B cell (primary cell): ENCODE measurements around the gene BSG. TPM values are rescaled to one million over a fixed set of nuclear protein-coding genes. Genes with fewer than 3 reads are reported as not detected.

Experiments
- ATAC-seq: fragments of 200-7000 bp; cut with Tn5 transposase; one replicate; pipeline ENCODE4 v1.10.0; 2021; ENCODE audit warnings: low read depth, mild to moderate bottlenecking, moderate number of reproducible peaks, moderate library complexity
- CTCF ChIA-PET: fragments of 350-600 bp; sonication (Branson Sonifier 250); formaldehyde crosslinking; loops from one replicate; lab custom pipeline; 2021; ENCODE audit warnings: antibody characterized with exemption, inconsistent platforms; lab: Charles Lee
- POLR2A ChIA-PET: fragments of 350-600 bp; sonication (Branson Sonifier 250); formaldehyde crosslinking; loops from one replicate; lab custom pipeline; 2021; ENCODE audit warnings: antibody characterized with exemption; lab: Charles Lee
- DNase-seq: peaks from one replicate; pipeline ENCODE4 v3.0.0; 2013
- H2AFZ ChIP-seq: 2 replicates; pipeline ENCODE4 v1.6.1; 2012; ENCODE audit warnings: mild to moderate bottlenecking, low read depth, low read length; ENCODE audit not compliant: insufficient read depth, poor library complexity, severe bottlenecking
- H3K27ac ChIP-seq, 2 donors: 1 replicate in 1 of 2; 2 replicates in 1 of 2; pipeline ENCODE4 v1.5.1; 2012 to 2013; ENCODE audit warnings: low read length in 2 of 2, mild to moderate bottlenecking in 2 of 2, moderate library complexity in 1 of 2
- H3K27me3 ChIP-seq, 4 experiments: fragments of 200-600 bp in 1 of 4; sonication (generic) in 1 of 4; replicated peaks in 1 of 4; 1 replicate in 2 of 4; 2 replicates in 2 of 4; pipeline versions ENCODE4 v1.6.1 to v1.7.0; 2013 to 2016; ENCODE audit warnings: low read length in 3 of 4, mild to moderate bottlenecking in 2 of 4, mixed read lengths in 1 of 4, moderate library complexity in 1 of 4; ENCODE audit not compliant: insufficient read depth in 4 of 4, control insufficient read depth in 3 of 4; ENCODE audit errors: control extremely low read depth in 1 of 4
- H3K36me3 ChIP-seq, 2 experiments: replicated peaks in 1 of 2; 1 replicate in 1 of 2; 2 replicates in 1 of 2; pipeline versions ENCODE4 v1.6.1 to v1.7.1; 2013; ENCODE audit warnings: low read length in 1 of 2; ENCODE audit not compliant: insufficient read depth in 2 of 2, control insufficient read depth in 1 of 2; ENCODE audit errors: control extremely low read depth in 1 of 2, extremely low read depth in 1 of 2
- H3K4me1 ChIP-seq, 2 donors: fragments of 200-600 bp in 1 of 2; sonication (generic) in 1 of 2; 1 replicate in 1 of 2; 2 replicates in 1 of 2; pipeline versions ENCODE4 v1.5.1 to v1.6.1; 2013 to 2017; ENCODE audit warnings: low read length in 2 of 2; ENCODE audit not compliant: control insufficient read depth in 2 of 2, insufficient read depth in 2 of 2
- H3K4me2 ChIP-seq: replicated peaks from 2 replicates; pipeline ENCODE3; 2012; ENCODE audit warnings: mild to moderate bottlenecking, low read depth, low read length; ENCODE audit not compliant: poor library complexity, severe bottlenecking
- H3K4me3 ChIP-seq, 5 experiments: fragments of 200-600 bp in 1 of 5; sonication (generic) in 1 of 5; 1 replicate in 3 of 5; 2 replicates in 2 of 5; pipeline versions ENCODE4 v1.5.1 to v1.7.0; 2011 to 2016; ENCODE audit warnings: low read length in 4 of 5, mild to moderate bottlenecking in 4 of 5, low read depth in 2 of 5, control low read depth in 1 of 5, moderate library complexity in 1 of 5; ENCODE audit not compliant: insufficient read depth in 1 of 5; ENCODE audit errors: control extremely low read depth in 1 of 5, extremely low read depth in 1 of 5
- H3K79me2 ChIP-seq: fragments of 200-600 bp; sonication (generic); one replicate; pipeline ENCODE4 v1.6.0; 2016; ENCODE audit warnings: low read length; ENCODE audit not compliant: control insufficient read depth, insufficient read depth
- H3K9ac ChIP-seq: fragments of 200-600 bp; sonication (generic); 2 replicates; pipeline ENCODE4 v1.6.1; 2017; ENCODE audit warnings: mild to moderate bottlenecking, low read length, moderate library complexity
- H3K9me3 ChIP-seq, 3 donors: one replicate each; pipeline versions ENCODE4 v1.6.1 to v1.7.1; 2013; ENCODE audit warnings: low read length in 2 of 3; ENCODE audit not compliant: control insufficient read depth in 2 of 3, insufficient read depth in 1 of 3; ENCODE audit errors: control extremely low read depth in 1 of 3
- H4K20me1 ChIP-seq: 2 replicates; pipeline ENCODE4 v1.6.0; 2012; ENCODE audit warnings: mild to moderate bottlenecking, low read length; ENCODE audit not compliant: insufficient read depth, control insufficient read depth, poor library complexity, severe bottlenecking
- H3K27ac Mint-ChIP-seq: one replicate; pipeline ENCODE4 v1.8.0; 2021; ENCODE audit warnings: mixed read lengths
- H3K27me3 Mint-ChIP-seq: one replicate; pipeline ENCODE4 v1.8.0; 2021; ENCODE audit warnings: mixed read lengths
- H3K4me1 Mint-ChIP-seq: one replicate; pipeline ENCODE4 v1.8.0; 2021; ENCODE audit warnings: mixed read lengths
- H3K4me3 Mint-ChIP-seq: one replicate; pipeline ENCODE4 v1.8.0; 2021; ENCODE audit warnings: mixed read lengths
- H3K9me3 Mint-ChIP-seq: one replicate; pipeline ENCODE4 v1.8.0; 2022; ENCODE audit warnings: mixed read lengths; ENCODE audit not compliant: insufficient read depth
- CTCF ChIP-seq: fragments of 200-600 bp; IDR thresholded peaks from one replicate; pipeline ENCODE4 v1.8.0; 2022; ENCODE audit warnings: antibody characterized with exemption, mild to moderate bottlenecking
- EZH2 ChIP-seq: IDR thresholded peaks from 2 replicates; pipeline ENCODE4 v1.6.1; 2012; ENCODE audit warnings: borderline replicate concordance, low read depth, mild to moderate bottlenecking, moderate library complexity, low read length; ENCODE audit not compliant: insufficient read depth, poor library complexity, severe bottlenecking
- WGBS: methylation state at CpG from one replicate; pipeline ENCODE4 v1.1.5; 2013; ENCODE audit warnings: missing lambda C conversion rate; ENCODE audit not compliant: insufficient coverage; 5-methylcytosine and 5-hydroxymethylcytosine counted together
- intact Hi-C: fragments of 100-400 bp; cut with micrococcal nuclease; formaldehyde crosslinking; loops from one replicate; pipeline ENCODE4 v1.10.0; 2022
- polyA plus RNA-seq: library from polyadenylated mRNA; depleted of rRNA; stranded (reverse); fragments of >200 nt; gene quantifications from 2 replicates; pipeline ENCODE4 v1.2.3, GENCODE V29; 2012
- total RNA-seq, 2 donors: library from RNA; stranded (reverse); fragments of 120-200 nt in 1 of 2; gene quantifications; 1 replicate in 1 of 2; 2 replicates in 1 of 2; pipeline versions ENCODE4 v1.2.3 to v1.2.4, GENCODE V29; 2013 to 2022

The BSG gene
- total and polyA plus RNA-seq, 2 donors (not counting 1 experiment from before 2014, with no cell fraction given), result 82.1 to 131 TPM

- no peak overlapping the region for H3K4me3 ChIP-seq
- no peak overlapping the region for H3K4me2 ChIP-seq
- peaks cover 0 to 25% of the 10 kb centered on the region in 2 experiments for H3K36me3 ChIP-seq
- peaks cover 0 to 9% (median 2%) of the 10 kb centered on the region in 4 experiments for H3K27me3 ChIP-seq
- POLR2A ChIA-PET, result interaction anchor here (0.6 to 0.7 kb wide), 4 partner anchors 17 to 429 kb away, joined by 3 to 8 read pairs (median 4); no protein-coding TSS in a partner anchor
- H3K79me2 ChIP-seq, result no peaks in the 10 kb centered on the region
- peak; percentile 60 for ATAC-seq
- H2AFZ ChIP-seq, result no peak overlapping the region
- intact Hi-C loops, result no loop called here
- no peaks in the 10 kb centered on the region for H3K9me3 ChIP-seq
- peaks cover 4% of the 10 kb centered on the region for H4K20me1 ChIP-seq
- no peak for TF ChIP-seq CTCF
- no peak for TF ChIP-seq EZH2
- no peak for DNase-seq
- CTCF ChIA-PET, result interaction anchor here (0.7 kb wide), 1 partner anchor 115 kb away, joined by 3 read pairs; no protein-coding TSS in a partner anchor
- H3K4me3 Mint-ChIP-seq, result no peak overlapping the region
- no peaks in the 10 kb centered on the region for H3K9me3 Mint-ChIP-seq
- peaks cover 7% of the 10 kb centered on the region for H3K27me3 Mint-ChIP-seq
- peaks cover 0 to 4% of the 10 kb centered on the region in 2 donors for H3K4me1 ChIP-seq
- H3K9ac ChIP-seq, result no peak overlapping the region
- 91% methylated on average over 43 of the region's 58 CpGs for WGBS
- H3K27ac Mint-ChIP-seq, result no peak overlapping the region
- H3K27ac ChIP-seq, result no peak overlapping the region
- H3K4me1 Mint-ChIP-seq, result peaks cover 8% of the 10 kb centered on the region
Measured at GRCh38 chr19:616747-617526, 44.5 kb downstream of the BSG start.
